ENCODE measurements around the gene TANK.

DNA sequence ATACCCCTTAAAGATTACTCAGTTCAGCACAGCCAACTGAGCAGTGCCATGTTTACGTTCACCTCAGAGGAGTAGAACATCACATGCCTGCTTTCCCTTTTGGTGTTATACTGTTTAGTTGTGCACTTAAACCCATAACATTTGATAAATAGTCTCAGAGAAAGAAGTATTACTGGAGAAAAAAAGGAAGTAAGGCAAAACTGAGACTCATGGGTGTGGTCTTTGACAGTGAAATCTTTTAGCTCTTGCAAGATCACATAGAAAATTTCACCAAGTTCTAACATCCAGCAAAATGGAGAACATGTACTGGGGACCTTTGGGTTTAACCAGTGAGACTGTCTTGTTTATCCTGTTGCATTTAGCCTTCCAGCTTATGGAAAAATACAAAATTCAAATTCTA is 5.6 kb downstream of the TANK start:
- TF ChIP-seq, protein P1, sequence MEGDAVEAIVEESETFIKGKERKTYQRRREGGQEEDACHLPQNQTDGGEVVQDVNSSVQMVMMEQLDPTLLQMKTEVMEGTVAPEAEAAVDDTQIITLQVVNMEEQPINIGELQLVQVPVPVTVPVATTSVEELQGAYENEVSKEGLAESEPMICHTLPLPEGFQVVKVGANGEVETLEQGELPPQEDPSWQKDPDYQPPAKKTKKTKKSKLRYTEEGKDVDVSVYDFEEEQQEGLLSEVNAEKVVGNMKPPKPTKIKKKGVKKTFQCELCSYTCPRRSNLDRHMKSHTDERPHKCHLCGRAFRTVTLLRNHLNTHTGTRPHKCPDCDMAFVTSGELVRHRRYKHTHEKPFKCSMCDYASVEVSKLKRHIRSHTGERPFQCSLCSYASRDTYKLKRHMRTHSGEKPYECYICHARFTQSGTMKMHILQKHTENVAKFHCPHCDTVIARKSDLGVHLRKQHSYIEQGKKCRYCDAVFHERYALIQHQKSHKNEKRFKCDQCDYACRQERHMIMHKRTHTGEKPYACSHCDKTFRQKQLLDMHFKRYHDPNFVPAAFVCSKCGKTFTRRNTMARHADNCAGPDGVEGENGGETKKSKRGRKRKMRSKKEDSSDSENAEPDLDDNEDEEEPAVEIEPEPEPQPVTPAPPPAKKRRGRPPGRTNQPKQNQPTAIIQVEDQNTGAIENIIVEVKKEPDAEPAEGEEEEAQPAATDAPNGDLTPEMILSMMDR (IDR thresholded peaks at IDR 0.05): no peak
- no peak for TF ChIP-seq POLR2A (IDR thresholded peaks at IDR 0.05)

All from body of pancreas (tissue), 4 donors.